COLO668 (cell line): Measurements from ENCODE around the gene NSD2.
A peak's percentile ranks its signal among the peaks of the same experiment; 100 is the strongest.
"Not testable (repeated sequence)": the region's sequence is repeated elsewhere in the genome, so short reads cannot be mapped to it uniquely, and the experiment has no call there.

Experiments used
- DNase-seq: peaks from one replicate; lab custom pipeline; 2025; ENCODE audit not compliant: unreplicated experiment; lab: John Stamatoyannopoulos, UW

Gene NSD2

GRCh38 chr4:1993718-1994516, 122.7 kb downstream of the NSD2 start:
- DNase-seq, result not testable (repeated sequence)

GRCh38 chr4:1994938-1995337, 123.7 kb downstream of the NSD2 start:
- no peak for DNase-seq

GRCh38 chr4:1996866-1997611, 125.8 kb downstream of the NSD2 start:
- DNase-seq, result no peak

- DNase-seq, result no peak
These were observed 126.5 kb downstream of the NSD2 start for GRCh38 chr4:1997712-1998111.

GRCh38 chr4:1998296-1998695, 127.1 kb downstream of the NSD2 start:
- peak; percentile 15 for DNase-seq

GRCh38 chr4:1999308-1999707, 128.1 kb downstream of the NSD2 start:
- DNase-seq, result not testable (repeated sequence)

GRCh38 chr4:2003361-2003760, 132.2 kb downstream of the NSD2 start:
- DNase-seq, result not testable (repeated sequence)

GRCh38 chr4:2006367-2006766, 135.2 kb downstream of the NSD2 start:
- no peak for DNase-seq

GRCh38 chr4:2006956-2007653, 135.9 kb downstream of the NSD2 start:
- DNase-seq, result no peak

GRCh38 chr4:2007804-2008670, 136.8 kb downstream of the NSD2 start:
- DNase-seq, result no peak

- no peak for DNase-seq
These were observed 137.4 kb downstream of the NSD2 start for GRCh38 chr4:2008671-2008920.

- peak; percentile 98 for DNase-seq
These were observed 137.9 kb downstream of the NSD2 start, which contains the start of gene NELFA for GRCh38 chr4:2008921-2009650. Gene NELFA, minus strand, starts transcription at chr4:2008974. Its CDS starts 15 bp downstream, at chr4:2008959.

- peak; percentile 75 for DNase-seq
These were observed 138.5 kb downstream of the NSD2 start for GRCh38 chr4:2009651-2010233.

- no peak for DNase-seq
These were observed 140.4 kb downstream of the NSD2 start for GRCh38 chr4:2011583-2011982.

GRCh38 chr4:2015008-2015407, 143.8 kb downstream of the NSD2 start:
- no peak for DNase-seq

GRCh38 chr4:2021358-2022018, 150.3 kb downstream of the NSD2 start:
- not testable (repeated sequence) for DNase-seq

GRCh38 chr4:2024683-2025082, 153.5 kb downstream of the NSD2 start:
- no peak for DNase-seq

- DNase-seq, result no peak
These were observed 154.6 kb downstream of the NSD2 start for GRCh38 chr4:2025817-2026216.

GRCh38 chr4:2027120-2027519, 155.9 kb downstream of the NSD2 start:
- not testable (repeated sequence) for DNase-seq
